ENCODE data around the gene SEL1L.
"Not testable (repeated sequence)": the region's sequence is repeated elsewhere in the genome, so short reads cannot be mapped to it uniquely, and the experiment has no call there.

Gene SEL1L

DNA sequence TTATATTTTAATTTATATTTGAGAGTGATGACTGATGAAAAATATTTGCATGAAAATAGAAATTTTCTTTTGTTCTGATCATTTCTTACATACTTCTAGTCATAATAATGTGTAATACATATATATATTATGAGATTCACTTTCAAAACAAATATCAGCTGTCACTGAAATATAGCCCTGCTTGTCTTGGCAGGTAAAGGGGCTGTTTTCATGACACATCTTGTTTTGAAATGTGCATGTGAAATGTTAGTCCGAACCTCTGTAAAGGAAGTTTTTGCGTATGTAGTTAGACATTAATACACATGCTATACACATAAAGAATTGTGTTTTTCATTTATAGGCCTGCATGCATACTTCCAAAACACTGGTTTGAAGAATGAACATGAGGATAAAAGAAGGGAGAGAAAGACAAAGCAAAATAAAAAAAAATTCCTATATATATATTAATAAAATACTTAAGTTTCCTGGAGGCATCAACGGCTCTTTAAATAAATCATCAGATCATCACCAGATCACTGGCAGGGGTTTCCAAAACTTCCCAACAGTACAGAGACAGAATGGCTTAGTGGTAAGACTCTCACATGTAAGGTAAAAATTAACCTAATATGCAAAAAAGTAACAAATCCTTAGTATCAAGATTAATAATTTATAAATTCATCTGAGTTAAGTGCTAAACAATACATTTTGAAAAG, 60.1 kb downstream of the SEL1L start:
- no peak for DNase-seq

DNA sequence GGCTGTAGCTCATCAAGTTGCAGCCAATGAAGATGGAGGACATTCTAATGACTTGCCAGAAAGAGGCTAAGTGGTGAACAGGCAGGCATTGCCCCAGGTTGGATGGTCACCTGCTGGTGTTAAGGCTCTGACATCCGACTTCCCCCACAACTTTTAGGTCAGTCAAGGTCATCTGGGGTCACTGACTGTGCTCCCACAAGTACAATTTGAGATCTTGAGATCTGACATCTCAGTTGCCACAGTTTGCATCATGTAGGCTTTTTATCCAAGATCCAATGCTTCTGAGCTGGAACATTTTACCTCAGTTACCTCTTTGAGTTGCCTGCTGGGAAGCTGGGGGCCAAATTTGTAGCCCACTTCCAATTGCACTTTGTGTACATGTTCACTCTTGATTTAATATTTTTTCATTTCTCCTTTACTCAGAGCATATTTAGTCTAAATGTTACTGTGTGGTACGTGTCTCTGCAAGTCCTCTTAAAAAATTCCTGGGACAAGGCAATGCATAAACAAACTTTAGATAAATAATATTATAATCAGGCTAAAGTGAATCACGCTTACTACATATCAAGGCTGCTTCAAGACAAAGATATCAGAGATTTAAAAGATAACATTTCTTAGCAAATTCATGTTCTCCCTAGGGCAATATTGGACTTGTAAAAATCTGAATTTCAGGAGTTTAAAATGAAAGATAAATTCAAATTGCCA, 61.4 kb downstream of the SEL1L start:
- DNase-seq = no peak

DNA sequence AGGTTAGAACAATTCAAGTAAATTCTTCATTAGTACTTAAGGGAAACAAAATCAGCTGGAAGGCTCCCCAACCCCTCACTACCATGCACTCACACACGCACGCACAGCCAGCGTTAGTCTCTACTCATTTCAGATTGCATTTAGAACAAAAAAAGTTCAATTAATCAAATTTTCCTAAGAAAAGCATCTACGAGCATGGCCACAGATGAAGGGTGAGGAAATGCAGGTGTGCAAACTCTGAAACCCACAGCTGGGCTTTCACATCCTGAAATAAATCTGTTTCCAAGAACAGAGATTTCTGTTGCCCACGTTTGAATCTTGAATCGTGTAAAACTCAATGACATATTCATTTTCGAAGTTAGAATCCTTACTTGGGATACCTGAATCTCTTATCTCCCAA, 62.6 kb downstream of the SEL1L start:
- DNase-seq = no peak

DNA sequence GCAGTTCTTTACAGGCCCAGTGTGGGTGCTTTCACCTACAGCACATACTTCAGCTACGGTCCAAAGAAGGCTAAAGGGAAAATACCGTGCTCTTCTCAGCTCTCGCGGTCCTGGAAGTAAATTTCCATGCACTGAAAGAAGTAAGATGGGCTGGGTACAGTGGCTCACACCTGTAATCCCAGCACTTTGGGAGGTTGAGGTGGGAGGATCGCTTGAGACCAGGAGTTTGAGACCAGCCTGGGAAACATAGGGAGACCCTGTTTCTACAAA, 63.2 kb downstream of the SEL1L start:
- DNase-seq = not testable (repeated sequence)

DNA sequence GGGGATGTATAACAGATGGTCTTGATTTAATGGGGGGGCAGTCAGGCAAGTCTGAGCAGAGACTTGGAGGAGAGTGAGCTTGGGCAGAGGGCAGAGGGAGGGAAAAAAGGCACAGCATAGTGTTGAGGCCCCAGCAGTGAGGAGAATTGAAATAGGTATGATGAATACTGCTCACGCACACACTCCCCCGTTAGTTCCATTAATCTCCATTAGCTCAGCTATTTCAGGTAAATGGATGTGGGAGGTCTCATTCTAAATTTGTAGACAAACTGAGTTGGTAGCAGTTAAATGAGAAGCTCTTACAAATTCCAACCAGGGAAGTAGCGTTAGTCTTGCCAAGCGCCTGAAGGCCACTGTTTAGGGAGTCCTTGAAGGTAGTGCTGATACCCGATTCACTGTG, 66.8 kb downstream of the SEL1L start:
- DNase-seq = no peak

DNA sequence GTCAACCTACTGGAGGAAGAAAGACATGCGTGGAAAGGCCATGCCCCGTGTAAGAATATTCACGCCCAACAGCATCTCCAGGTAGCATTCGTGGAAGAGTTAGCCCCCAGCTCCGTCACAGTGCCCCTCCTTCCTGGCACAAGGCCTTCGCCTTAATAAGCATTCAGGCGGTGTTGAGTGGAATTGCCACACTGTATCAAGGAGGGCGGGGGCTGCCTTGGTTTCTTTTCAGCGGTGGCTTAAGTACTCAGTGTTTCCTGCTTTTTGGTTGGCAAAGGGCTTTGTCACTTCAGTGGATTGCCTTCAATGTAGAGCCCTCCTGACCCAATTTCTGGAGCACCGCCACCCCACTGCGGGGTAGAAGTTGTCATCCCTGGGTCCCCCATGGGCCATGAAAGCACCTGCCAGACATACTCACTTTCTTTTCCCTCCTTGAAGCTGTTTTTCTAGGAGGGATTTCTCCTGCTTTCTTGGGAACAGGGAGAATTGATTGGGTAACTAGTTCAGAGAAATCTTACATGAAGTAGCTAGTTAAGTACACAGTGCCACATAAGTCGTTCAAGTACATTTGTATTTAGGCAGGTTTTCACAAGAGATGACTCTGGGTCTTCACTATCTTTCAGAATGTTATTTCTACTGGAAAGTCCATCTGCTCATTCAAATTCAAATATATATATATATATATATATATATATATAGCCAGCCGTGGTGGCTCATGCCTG, 68.0 kb downstream of the SEL1L start:
- DNase-seq = no peak

DNA sequence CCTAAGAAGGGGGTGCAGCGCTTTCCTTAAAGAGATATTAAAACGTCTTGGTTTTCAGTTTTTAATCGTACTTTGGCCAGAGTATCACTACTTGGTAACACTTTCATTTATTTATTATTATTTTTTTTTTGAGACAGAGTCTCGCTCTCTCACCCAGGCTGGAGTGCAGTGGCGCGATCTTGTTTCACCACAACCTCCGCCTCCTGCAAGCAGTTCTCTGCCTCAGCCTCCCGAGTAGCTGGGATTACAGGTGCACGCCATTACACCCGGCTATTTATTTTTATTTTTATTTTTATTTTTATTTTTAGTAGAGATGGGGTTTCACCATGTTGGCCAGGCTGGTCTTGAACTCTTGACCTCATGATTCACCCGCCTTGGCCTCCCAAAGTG, 68.7 kb downstream of the SEL1L start:
- DNase-seq = not testable (repeated sequence)

DNA sequence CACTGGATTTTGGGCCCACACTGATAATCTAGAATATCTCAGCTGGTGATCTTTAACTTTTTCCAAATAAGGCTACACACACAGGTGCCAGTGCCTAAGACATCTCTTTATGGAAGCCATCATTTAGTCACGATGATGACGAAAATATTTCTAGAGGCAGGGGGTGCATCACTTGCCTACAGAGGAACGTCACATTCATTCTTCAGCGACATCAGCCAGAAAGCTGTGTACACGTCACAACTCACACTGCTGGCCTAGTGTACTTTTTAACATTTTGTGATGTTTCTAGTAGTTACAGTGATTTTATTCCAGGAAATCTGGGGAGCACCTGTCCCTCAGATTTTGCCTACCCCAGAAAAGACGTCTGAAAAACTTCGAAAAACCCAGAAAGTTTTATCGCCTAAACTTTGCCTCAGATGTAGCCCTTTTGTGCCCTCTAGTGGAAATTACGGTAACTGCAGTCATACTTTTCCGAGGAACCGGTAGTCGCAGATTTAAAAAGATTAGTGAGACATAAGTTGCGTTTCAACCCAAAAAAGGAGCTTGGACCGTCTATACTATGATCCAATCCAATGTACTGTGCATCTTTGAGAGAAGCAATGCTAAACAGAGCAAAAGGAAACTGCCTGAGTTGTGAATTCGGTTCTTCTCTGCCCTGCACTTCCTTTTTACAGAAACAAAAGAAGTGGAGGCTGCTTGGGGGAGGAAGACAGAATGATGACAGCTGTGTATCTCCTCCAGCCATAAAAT, 69.2 kb downstream of the SEL1L start:
- peak; percentile 65 to 86 for DNase-seq

DNA sequence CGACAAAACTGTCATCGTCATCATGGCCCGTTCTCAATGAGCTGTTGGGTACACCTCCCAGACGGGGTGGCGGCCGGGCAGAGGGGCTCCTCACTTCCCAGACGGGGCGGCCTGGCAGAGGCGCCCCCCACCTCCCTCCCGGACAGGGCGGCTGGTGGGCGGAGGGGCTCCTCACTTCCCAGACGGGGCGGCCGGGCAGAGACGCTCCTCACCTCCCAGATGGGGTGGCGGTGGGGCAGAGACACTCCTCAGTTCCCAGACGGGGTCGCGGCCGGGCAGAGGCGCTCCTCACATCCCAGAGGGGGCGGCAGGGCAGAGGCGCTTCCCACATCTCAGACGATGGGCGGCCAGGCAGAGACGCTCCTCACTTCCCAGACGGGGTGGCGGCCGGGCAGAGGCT, 71.3 kb downstream of the SEL1L start:
- DNase-seq = not testable (repeated sequence)

DNA sequence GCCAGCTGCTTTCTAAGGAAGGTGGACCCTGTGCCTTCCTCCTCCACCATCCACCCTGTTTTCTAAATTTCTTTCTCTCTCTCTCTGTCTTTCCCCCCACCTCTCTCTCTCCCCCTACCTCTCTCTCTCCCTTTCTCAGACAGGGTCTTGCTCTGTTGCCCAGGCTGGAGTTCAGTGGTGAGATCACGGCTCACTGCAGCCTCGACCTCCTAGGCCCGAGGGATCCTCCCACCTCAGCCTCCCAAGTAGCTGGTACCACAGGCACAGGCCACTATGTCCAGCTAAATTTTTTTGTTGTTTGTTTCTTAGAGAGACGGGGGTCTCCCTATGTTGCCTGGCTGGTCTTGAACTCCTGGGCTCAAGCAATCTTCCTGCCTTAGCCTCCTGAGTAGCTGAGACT, 73.7 kb downstream of the SEL1L start:
- no peak for DNase-seq

DNA sequence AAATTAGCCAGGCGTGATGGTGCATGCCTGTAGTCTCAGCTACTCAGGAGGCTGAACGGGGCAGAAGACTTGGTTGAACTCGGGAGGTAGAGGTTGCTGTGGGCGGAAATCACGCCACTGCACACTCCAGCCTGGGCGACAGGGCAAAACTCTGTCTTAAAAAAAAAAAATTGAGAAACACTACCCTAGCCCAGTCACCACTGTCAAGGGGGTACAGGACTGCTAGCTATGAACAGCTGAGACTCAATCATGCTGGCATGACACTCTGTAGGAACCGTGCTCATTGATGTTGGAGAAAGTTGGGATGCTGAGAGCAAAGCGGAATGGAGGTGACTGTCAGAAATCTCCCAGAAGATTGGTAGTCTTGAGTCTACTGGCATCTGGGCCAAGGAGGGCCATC, 75.3 kb downstream of the SEL1L start:
- DNase-seq = no peak

DNA sequence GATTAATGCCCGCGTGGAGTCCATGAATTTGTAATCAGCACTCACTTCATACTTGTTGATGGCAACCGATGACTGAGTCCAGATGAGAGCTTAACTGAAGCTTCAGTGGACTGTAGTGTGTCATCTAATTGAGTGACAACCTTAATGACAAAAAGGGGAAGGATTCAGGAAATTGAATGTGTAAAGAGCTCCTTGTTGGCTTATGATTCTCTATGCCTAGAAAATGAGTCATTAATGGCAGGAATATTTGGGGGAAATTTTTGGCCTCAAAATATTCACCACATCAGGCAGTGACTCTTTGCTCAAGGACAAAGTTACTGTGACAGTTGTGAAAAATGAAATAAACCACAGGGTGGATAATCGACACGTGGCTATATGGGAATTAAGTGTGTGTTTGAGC, 78.3 kb downstream of the SEL1L start:
- no peak for DNase-seq

DNA sequence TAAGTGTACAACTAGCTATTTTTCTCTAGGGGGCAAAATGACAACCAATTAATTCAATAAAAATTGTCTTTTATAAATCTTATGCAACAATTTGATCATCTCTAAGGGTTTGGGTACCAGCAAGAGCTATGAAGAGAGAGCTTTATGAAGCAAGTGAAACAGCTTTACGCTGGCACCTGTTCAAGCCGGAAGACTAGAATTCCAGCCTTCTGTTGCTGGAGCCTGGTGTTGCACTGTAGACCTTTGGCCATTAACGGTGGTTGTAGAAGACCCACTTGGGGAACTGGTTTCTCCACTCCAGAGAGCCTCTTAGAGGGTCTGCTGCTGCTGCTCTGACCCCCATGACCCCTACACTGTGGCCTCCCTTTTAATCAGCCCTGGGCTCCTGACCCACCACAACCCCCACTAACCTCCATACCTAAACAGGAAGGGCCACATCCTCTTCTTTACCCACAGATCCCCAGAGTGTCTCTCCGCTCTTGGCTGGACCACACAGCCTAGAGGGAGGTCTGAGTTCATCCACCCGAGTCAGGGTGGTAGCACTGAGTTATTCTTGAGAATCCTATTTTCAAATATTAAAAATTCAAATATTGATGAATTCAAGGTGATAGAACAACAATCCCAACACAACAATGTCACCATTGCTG, 79.0 kb downstream of the SEL1L start:
- no peak for DNase-seq

DNA sequence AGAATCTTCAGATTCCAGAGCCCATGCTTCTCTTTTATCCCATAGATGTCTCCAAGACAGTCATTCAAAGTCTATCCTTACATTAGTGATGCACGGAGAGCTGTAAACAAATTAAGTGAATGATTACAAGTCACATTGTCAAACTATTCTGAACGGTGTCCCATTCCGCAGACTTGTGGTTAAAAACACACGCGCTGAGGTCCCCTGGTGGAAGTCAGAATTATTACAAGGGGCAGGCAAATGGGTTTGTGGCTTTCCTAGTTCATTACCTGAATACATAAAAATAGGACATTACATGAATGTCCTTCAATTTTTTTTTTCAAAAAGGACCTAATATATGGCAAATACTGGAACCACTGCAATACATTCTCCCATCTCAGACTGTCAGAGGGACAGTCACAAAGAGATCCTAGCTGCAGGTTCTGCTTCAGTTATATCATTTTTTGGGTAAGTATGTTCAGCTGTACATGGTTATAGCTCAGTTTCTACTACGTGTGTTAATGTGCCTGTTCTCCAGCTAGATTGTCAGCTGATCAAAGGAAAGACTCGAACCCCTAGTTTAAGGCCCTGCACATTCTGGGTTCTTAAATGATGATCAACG, 80.4 kb downstream of the SEL1L start:
- DNase-seq = peak; percentile 44 to 62

DNA sequence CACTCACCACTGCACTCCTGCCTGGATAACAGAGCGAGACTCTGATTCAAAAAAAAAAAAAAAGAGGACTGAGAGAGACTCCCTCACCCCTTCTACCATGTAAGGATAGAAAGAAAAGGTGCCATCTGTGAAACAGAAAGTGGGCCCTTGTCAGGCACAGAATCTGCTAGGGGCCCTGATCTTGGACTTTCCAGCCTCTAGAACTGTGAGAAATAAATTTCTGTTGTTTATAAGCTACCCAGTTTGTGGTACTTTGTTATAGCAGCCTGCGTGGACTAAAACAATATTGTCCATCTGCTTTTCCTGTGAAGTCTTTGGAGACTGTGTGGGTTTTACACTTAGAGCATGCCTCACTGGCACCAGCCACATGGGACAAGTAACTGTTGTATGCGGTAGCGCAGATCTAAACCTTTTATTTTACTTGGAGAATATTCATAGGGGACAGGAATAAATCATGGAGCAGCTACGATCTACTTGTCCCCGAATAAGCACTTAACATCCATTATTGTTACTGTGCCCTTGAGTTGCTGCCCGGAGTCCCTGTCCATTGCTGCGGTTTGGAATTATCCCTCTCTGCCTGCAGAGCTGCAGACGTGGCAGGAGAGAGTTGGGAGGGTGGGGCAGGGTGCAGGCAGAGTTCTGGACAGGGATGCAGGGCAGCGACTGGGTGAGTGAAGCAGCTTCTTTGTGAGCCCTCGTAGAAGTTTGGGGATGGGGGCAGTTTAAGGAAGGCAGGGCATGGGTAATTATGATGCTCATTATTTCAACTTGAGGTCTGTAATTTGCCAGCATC, 81.1 kb downstream of the SEL1L start:
- no peak for DNase-seq

DNA sequence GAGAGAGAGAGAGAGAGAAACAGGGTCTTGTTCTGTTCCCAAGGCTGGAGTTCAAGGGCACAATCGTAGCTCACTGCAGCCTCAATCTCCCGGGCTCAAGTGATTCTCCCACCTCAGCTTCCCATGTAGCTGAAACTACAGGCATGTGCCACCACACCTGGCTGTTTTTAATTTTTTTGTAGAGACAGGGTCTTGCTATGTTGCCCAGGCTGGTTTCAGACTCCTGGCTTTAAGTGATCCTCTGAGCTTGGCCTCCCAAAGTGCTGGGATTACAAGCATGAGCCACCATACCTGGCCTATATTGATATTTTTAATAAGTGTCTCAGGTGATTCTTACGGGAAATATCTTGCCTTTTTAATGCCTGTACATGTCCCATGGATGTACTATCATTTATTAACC, 82.7 kb downstream of the SEL1L start:
- DNase-seq = no peak

DNA sequence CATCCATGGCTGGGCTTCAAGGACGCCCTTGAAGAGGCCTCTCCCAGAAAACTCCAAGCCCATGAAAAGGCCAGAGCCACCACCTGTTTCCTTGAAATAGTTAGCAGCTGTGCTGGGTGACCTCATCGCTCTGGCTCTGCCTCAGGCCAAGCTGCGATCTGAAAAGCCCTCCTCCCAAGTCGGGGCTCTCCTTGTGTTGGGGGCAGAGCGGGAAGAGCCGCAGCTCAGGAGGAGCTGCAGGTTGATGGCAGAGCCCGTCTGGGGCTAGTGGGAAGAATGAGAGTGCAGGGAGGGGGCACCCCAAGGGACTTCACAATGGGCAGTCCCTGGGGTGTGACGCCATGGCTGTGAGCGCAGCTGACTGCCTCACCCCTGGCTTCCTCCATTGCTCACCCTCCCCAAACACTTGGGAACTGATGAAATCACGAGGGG, 83.5 kb downstream of the SEL1L start:
- DNase-seq = no peak

DNA sequence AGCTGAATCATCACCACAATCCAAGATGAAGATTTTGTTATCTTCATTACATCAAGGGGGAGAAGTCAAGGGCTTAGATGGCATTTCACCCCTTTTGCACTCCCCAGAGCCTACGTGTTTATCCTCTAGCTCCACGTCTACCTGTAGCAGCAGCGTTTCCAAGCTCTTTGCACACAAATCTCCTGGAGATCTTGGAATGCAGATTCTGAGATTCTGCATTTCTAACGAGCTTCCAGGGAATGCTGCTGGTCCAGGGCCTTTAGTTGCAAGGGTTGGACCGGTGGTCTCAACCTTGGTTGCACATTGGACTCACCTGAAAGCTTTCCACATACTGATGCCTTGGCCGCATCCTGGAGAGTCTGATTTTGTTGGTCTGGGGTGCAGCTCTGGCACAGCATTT, 84.1 kb downstream of the SEL1L start:
- no peak for DNase-seq

DNA sequence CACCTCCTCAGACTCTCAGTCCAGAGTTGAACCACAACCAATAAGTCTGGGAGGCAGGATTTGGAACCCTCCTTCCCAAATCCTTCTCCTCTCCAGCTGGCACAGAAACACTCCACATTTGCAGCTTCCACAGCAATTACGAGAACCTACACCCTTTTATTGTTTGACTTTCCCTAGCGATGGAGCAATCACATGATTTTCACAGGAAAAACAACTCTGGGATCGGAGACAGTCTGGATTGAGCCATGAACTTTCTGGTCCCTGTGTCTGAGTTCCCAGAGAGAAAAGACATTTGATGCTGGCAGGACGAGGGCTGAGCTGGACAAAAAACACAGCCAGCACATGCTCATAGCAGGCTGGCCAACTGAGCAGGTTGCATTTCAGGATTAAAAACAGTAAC, 84.5 kb downstream of the SEL1L start:
- DNase-seq = no peak

DNA sequence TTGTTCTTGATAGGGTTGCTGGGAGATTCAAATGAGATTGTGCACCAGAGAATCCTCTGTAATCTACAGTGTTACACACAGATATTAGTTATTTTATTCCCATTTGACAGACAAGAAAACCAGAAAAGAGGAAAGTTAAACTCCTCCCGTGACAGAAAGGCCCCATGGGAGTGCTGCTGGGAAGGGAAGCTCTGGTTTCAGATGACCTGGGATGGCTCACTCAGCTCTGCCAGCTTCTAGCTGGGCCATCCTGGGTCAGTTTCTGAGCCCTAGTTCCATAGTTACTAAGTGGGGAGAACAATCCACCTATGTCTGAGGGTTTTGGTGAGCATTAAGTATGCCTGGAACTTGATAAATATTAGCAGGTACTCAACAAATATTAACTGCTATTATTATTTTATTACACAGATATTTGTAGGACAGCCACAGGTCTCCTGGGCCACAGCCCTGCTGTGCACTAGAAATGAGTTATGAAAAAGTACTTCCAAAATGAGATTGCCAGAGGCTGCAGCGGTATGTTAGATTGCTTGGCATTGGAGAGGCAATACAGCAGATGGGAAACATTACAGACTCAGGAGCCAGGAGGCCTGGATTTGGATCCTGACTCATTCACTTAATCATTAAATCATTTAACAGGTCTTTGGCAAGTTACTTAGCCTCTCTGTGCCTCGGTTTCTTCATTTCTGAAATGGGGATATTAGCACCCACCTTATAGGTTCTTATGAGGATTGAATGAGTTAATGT, 86.5 kb downstream of the SEL1L start:
- no peak for DNase-seq
